ENCODE data around the gene CCDC69. TPM values are rescaled to one million over a fixed set of nuclear protein-coding genes. Genes with fewer than 3 reads are reported as not detected.
A peak's percentile ranks its signal among the peaks of the same experiment; 100 is the strongest.

The CCDC69 gene
- polyA plus RNA-seq, 2 of the 4 experiments (the other 2 are of a cell fraction) = 2.9 to 3.0 TPM

DNA sequence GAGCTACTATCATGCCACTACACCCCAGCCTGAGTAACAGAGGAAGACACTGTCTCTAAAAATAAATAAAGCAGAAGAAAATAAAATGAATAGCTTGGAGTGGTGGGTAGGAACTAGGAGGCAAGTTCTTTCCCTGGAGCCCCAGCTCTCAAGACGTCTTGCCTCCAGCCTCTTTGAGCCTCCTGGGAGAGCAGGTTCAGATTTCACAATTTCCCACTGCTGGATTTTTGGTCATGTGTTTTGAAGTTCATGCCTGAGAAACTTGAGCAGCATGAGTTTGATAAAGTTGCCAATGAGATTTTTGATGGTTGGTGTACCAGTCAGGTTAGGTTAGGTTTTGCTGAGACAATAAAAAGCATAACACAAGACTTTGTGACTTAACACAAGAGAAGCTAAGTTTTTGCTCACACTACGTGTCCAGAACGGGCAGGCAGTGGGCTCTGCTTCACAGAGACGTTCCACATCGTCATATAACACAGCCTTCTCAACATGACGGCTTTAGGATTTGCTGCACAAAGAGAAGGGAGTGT lies 4.1 kb upstream of the CCDC69 start:
- no peak overlapping the region for H3K4me2 ChIP-seq
- no peaks in the 10 kb centered on the region for H3K9me3 ChIP-seq
- ChIA-PET POLR2A (no interaction called here), CTCF (interaction anchor here (0.7 to 4.9 kb wide), 4 partner anchors 12 to 122 kb away, joined by 3 to 24 read pairs (median 4); no protein-coding TSS in a partner anchor)
- H3K4me1 ChIP-seq = no peaks in the 10 kb centered on the region
- TF ChIP-seq EHF (CRISPR knock-in tag; IDR thresholded peaks at IDR 0.05) = no peak
- TF ChIP-seq CBX2 (IDR thresholded peaks at IDR 0.05; ENCODE audit: borderline replicate concordance, low read depth) = no peak
- TF ChIP-seq NPAS2 (CRISPR knock-in tag; IDR thresholded peaks at IDR 0.05; ENCODE audit: borderline replicate concordance) = no peak
- TF ChIP-seq RNF2 (IDR thresholded peaks at IDR 0.05; ENCODE audit: borderline replicate concordance, low read depth) = no peak
- no peak for TF ChIP-seq POLR2AphosphoS2 (conservative IDR thresholded peaks at IDR 0.05; ENCODE audit: low read length)
- no peak for TF ChIP-seq ZC3H11A (IDR thresholded peaks at IDR 0.05)
- no peak for TF ChIP-seq HES2 (IDR thresholded peaks at IDR 0.05)
- TF ChIP-seq JUN (IDR thresholded peaks at IDR 0.05) = no peak
- TF ChIP-seq CEBPB (IDR thresholded peaks at IDR 0.05) = no peak
- TF ChIP-seq FOSL2 (IDR thresholded peaks at IDR 0.05) = no peak
- TF ChIP-seq FOSL2 (CRISPR knock-in tag; IDR thresholded peaks at IDR 0.05) = no peak
- TF ChIP-seq MAZ (IDR thresholded peaks at IDR 0.05; ENCODE audit: borderline replicate concordance, low read depth, low read length) = no peak
- TF ChIP-seq RFX5 (IDR thresholded peaks at IDR 0.05) = no peak
- TF ChIP-seq RARB (CRISPR knock-in tag; IDR thresholded peaks at IDR 0.05) = no peak
- WGBS (ENCODE audit: missing lambda C conversion rate) = 37% methylated on average over 6 of the region's 6 CpGs
- H3K4me3 ChIP-seq = no peak overlapping the region
- DNase-seq (ENCODE audit: low read depth in 1 of 2, low spot score in 1 of 2) (no peak), FAIRE-seq (no peak), ATAC-seq (no peak)
- no peak overlapping the region for H3K27ac ChIP-seq

DNA sequence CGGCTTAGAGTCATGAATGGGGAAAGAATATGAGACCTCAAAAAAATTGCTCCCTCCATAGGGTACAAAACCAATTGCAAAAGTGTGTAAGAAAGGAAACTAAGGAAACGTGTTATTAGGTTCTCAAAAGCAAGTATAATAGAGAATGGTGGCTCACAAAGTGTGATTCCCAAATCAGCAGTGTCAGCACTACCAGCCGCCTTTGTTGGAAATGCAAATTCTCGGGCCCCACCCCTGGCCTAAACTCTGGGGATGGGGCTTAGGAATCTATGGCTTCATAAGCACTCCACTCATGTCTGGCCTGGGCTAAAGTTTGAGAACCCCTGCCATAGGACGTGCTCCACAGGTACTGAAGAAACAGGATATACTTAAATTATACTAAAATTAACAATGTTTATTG lies 1.6 kb upstream of the CCDC69 start:
- whole genome bisulfite sequencing (ENCODE audit: missing lambda C conversion rate) = 77% methylated on average over 5 of the region's 5 CpGs
- no peak overlapping the region for H3K27ac ChIP-seq
- POLR2A ChIA-PET = no interaction called here
- H3K9me3 ChIP-seq = no peaks in the 10 kb centered on the region
- H3K4me2 ChIP-seq = no peak overlapping the region
- CTCF ChIA-PET = no interaction called here
- no peaks in the 10 kb centered on the region for H3K4me1 ChIP-seq
- DNase-seq (ENCODE audit: low read depth in 1 of 2, low spot score in 1 of 2) (no peak), ATAC-seq (no peak), FAIRE-seq (no peak)
- no peak overlapping the region for H3K4me3 ChIP-seq
- TF ChIP-seq POLR2AphosphoS2 (conservative IDR thresholded peaks at IDR 0.05; ENCODE audit: low read length) = no peak
- TF ChIP-seq MAFK (IDR thresholded peaks at IDR 0.05; ENCODE audit: partially characterized antibody) = peak; percentile 47

DNA sequence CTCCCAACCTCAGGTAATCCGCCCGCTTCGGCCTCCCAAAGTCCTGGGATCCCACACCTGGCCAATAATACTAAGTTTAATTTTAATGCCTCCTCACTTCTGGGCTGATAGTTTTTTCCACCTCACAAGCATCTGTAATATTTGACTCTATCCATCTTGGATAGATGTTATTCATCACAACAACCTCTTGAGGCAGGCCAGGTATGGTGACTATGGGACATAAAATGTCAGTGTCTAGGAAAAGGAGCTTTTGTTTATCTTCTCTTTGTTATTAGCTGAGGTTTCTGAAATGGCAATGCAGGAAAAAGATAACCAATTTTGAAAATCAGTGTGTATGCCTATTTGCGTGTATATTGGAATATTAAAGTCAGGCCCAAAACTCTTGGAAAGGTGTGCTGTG lies 1.2 kb upstream of the CCDC69 start:
- ChIA-PET CTCF (interaction anchor here (1.1 to 2.7 kb wide), 2 partner anchors 9 to 11 kb away, joined by 3 to 8 read pairs; no protein-coding TSS in a partner anchor), POLR2A (no interaction called here)
- no peak overlapping the region for H3K27ac ChIP-seq
- FAIRE-seq = no peak
- no peak for TF ChIP-seq RNF2 (IDR thresholded peaks at IDR 0.05; ENCODE audit: borderline replicate concordance, low read depth)
- TF ChIP-seq BHLHE40 (IDR thresholded peaks at IDR 0.05; ENCODE audit: low read depth, low read length) = no peak
- no peak for TF ChIP-seq ZNF302 (CRISPR knock-in tag; IDR thresholded peaks at IDR 0.05)
- TF ChIP-seq MAFK (IDR thresholded peaks at IDR 0.05; ENCODE audit: partially characterized antibody) = no peak
- no peak for TF ChIP-seq CBX2 (IDR thresholded peaks at IDR 0.05; ENCODE audit: borderline replicate concordance, low read depth)
- no peak for TF ChIP-seq BCL3 (IDR thresholded peaks at IDR 0.05)
- no peak for TF ChIP-seq GATA3 (IDR thresholded peaks at IDR 0.05; ENCODE audit: borderline replicate concordance)
- no peak for TF ChIP-seq NFE2L2 (conservative IDR thresholded peaks at IDR 0.05; ENCODE audit: low read length)
- no peak for TF ChIP-seq FOXS1 (CRISPR knock-in tag; IDR thresholded peaks at IDR 0.05)
- no peak for TF ChIP-seq SMC3 (IDR thresholded peaks at IDR 0.05)
- no peak for TF ChIP-seq HOXA7 (CRISPR knock-in tag; IDR thresholded peaks at IDR 0.05)
- no peak for TF ChIP-seq RCOR1 (IDR thresholded peaks at IDR 0.05; ENCODE audit: low read depth, low read length)
- no peak overlapping the region for H3K4me3 ChIP-seq
- no peak for DNase-seq (ENCODE audit: low read depth in 1 of 2, low spot score in 1 of 2)
- no peak for ATAC-seq
- H3K4me1 ChIP-seq = no peaks in the 10 kb centered on the region
- H3K9me3 ChIP-seq = no peaks in the 10 kb centered on the region
- WGBS (ENCODE audit: missing lambda C conversion rate) = 96% methylated on average over 4 of the region's 4 CpGs
- no peak overlapping the region for H3K4me2 ChIP-seq
